ENCODE results near the gene PTPRG.

The PTPRG gene

DNA sequence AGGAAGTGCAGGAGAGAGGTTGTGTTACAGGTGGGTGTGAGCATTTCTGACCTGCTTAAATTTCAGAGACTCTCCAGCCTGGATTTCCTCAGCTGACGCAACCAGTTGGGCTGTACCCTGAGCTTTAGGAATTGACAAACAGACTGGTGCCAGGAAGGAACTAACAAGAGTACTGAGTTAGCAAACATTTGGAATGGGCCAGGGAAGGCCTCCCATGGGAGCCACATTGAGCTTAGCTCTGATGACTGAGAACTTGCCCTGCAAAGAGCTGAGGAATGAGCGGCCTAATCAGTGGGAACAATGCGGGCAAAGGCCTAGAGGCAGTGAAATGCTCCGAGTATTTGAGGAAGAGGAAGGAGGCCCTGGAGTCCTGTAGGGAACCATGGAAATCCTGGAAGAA lies 557.8 kb downstream of the PTPRG start:
- no peaks in the 10 kb centered on the region for H3K27me3 Mint-ChIP-seq
- H3K36me3 Mint-ChIP-seq (ENCODE audit: low read depth), result no peaks in the 10 kb centered on the region
- no peaks in the 10 kb centered on the region for H3K4me1 Mint-ChIP-seq (ENCODE audit: low read depth)
- H3K4me3 Mint-ChIP-seq, result no peak overlapping the region
- no peak overlapping the region for H3K27ac Mint-ChIP-seq
- peaks cover 19% of the 10 kb centered on the region for H3K9me3 Mint-ChIP-seq
- intact Hi-C loops (cut with micrococcal nuclease), result no loop called here

DNA sequence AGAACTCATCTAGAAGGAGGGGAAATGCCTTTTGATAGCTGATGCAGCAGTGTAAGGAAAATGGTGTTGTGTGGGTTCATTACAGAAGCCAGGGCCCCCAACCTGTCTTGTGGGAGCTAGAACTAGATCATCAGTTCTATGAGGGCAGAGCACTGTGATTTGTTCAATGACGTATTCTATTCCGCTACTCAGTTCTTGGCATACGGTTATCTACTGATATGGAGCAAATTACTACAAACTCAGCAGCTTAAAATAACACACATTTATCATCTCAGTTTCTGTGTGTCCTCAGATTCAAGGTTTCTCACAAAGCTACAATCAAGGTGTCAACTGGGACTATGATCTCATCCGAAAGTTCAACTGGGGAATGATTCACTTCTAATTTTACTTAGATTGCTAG lies 561.4 kb downstream of the PTPRG start:
- Mint-ChIP-seq H3K36me3 (ENCODE audit: low read depth) (no peaks in the 10 kb centered on the region), H3K27ac (no peak overlapping the region), H3K4me1 (ENCODE audit: low read depth) (no peaks in the 10 kb centered on the region), H3K27me3 (no peaks in the 10 kb centered on the region), H3K4me3 (no peak overlapping the region), H3K9me3 (peaks cover 19% of the 10 kb centered on the region)
- intact Hi-C loops (cut with micrococcal nuclease), result no loop called here

DNA sequence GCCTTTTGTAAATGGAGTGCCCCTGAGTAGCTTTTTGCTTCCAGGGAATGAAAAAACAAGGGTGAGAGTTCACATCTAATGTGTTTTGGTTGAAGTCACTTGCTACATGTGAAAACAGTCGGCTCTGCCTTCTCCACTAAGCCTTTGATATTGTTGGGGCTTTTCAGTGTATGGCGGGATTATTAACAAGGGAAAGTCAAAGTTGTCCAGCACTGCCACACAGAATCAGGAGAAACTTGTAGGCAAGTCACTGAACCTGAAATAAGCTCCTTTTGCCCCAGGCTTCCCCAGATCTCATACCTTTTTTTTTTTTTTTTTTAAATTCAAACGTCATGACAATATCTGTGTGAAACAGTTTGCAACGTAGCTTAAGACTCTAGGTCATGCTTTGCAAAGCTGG lies 564.0 kb downstream of the PTPRG start:
- H3K9me3 Mint-ChIP-seq, result peaks cover 2% of the 10 kb centered on the region
- no peaks in the 10 kb centered on the region for H3K27me3 Mint-ChIP-seq
- no peak overlapping the region for H3K4me3 Mint-ChIP-seq
- no peaks in the 10 kb centered on the region for H3K36me3 Mint-ChIP-seq (ENCODE audit: low read depth)
- no peaks in the 10 kb centered on the region for H3K4me1 Mint-ChIP-seq (ENCODE audit: low read depth)
- no peak overlapping the region for H3K27ac Mint-ChIP-seq
- intact Hi-C loops (cut with micrococcal nuclease), result no loop called here

DNA sequence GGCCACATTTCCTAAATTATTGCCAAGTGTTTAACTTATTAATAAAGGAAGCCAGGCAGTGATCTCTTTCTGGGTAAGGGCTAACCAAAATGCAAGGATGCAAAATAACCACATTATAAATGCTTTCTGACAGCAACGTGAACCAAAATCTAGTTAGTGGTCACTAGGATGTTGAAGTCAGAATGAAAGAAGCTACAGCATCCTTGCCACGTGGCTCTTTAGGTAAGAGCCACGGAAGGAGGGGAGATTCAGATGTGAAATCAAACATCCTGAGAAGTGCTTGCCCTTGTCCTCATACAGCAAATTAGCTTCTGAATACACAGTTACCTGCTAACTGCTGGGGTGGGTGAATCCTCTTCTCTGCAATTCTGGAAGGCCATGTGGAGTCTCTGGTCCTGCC lies 565.7 kb downstream of the PTPRG start:
- H3K9me3 Mint-ChIP-seq, result no peaks in the 10 kb centered on the region
- no peaks in the 10 kb centered on the region for H3K27me3 Mint-ChIP-seq
- no peak overlapping the region for H3K27ac Mint-ChIP-seq
- no peaks in the 10 kb centered on the region for H3K36me3 Mint-ChIP-seq (ENCODE audit: low read depth)
- no peak overlapping the region for H3K4me3 Mint-ChIP-seq
- intact Hi-C loops (cut with micrococcal nuclease), result no loop called here
- H3K4me1 Mint-ChIP-seq (ENCODE audit: low read depth), result no peaks in the 10 kb centered on the region

DNA sequence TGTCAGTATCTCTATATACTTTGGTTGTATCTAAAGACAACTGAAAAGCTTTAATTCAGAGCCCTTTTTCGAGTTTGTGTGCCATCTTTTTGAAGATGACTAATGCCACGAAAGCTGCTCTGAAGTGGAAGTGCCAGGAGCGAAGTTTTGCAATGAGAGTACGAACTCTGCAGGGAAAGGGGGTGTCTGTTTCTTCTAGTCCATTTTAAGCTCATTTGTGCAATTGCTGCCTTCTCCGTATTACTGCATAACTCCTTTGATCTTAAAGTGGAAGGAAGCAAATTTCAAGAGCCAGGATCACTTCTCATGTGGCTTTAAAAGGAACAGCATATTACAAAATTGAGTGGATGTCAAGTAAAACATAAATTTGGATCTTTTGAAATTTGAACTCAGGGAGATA lies 566.7 kb downstream of the PTPRG start:
- Mint-ChIP-seq H3K36me3 (ENCODE audit: low read depth) (no peaks in the 10 kb centered on the region), H3K9me3 (no peaks in the 10 kb centered on the region), H3K27ac (no peak overlapping the region), H3K4me1 (ENCODE audit: low read depth) (no peaks in the 10 kb centered on the region), H3K4me3 (no peak overlapping the region), H3K27me3 (no peaks in the 10 kb centered on the region)
- intact Hi-C loops (cut with micrococcal nuclease), result no loop called here

DNA sequence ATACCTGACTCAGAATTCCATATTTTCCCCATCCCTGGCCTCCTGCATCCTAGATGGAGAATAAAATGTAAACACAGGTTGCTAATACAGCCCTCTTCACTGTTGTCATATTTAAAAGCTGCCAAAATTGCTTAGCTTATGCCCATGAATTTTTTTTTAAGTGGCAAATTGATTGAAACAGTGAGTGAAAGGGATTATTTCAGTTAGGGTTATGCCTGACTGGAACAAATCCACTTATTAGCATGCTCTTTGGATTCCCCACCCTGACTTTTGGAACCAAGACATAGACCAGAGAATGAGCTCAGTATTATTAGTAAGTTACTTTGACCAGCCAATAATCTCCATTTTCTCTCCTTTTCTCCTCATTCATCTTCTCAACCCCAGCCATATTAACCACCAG lies 567.3 kb downstream of the PTPRG start:
- no peaks in the 10 kb centered on the region for H3K27me3 Mint-ChIP-seq
- H3K4me1 Mint-ChIP-seq (ENCODE audit: low read depth), result no peaks in the 10 kb centered on the region
- H3K9me3 Mint-ChIP-seq, result no peaks in the 10 kb centered on the region
- intact Hi-C loops (cut with micrococcal nuclease), result no loop called here
- H3K36me3 Mint-ChIP-seq (ENCODE audit: low read depth), result no peaks in the 10 kb centered on the region
- no peak overlapping the region for H3K4me3 Mint-ChIP-seq
- no peak overlapping the region for H3K27ac Mint-ChIP-seq

DNA sequence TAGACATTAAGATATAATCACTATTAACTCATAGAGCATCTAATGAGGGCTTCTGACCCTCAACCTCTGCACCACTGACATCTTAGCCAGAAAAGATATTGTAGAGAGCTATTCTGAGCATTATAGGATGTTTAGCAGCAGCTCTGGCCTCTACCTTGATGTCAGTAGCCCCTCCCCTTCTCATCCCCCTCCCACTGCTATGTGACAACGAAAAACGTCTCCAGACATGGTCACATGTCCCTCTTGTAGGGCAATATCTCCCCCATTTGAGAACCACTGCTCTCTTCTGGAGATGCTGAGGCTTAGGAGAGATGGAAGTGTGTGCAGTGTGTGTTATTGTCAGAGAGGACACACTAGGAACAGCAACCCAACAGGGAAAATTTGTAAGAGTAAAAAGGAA lies 569.7 kb downstream of the PTPRG start:
- Mint-ChIP-seq H3K36me3 (ENCODE audit: low read depth) (no peaks in the 10 kb centered on the region), H3K9me3 (no peaks in the 10 kb centered on the region), H3K4me1 (ENCODE audit: low read depth) (peaks cover 8% of the 10 kb centered on the region), H3K27ac (no peak overlapping the region), H3K27me3 (no peaks in the 10 kb centered on the region), H3K4me3 (no peak overlapping the region)
- intact Hi-C loops (cut with micrococcal nuclease), result no loop called here

DNA sequence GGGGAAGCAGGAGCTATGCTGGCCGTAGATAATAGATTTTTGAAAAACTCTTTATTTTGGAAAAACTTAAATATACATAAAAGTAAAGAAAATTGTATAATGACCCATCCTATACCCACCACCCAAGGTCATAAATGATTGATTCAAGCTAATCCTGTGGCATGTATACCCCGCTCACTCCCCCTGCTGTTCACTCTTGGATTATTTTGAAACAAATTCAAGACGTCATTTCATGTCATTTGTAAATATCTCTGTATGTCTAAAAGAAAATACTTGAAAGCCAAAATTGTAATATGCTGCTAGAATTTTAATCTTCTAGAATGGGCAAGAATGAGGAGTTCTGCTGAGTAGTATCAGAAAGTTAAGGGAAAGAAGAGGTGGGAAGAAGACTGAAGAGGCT lies 570.2 kb downstream of the PTPRG start:
- peaks cover 8% of the 10 kb centered on the region for H3K4me1 Mint-ChIP-seq (ENCODE audit: low read depth)
- H3K27ac Mint-ChIP-seq, result no peak overlapping the region

DNA sequence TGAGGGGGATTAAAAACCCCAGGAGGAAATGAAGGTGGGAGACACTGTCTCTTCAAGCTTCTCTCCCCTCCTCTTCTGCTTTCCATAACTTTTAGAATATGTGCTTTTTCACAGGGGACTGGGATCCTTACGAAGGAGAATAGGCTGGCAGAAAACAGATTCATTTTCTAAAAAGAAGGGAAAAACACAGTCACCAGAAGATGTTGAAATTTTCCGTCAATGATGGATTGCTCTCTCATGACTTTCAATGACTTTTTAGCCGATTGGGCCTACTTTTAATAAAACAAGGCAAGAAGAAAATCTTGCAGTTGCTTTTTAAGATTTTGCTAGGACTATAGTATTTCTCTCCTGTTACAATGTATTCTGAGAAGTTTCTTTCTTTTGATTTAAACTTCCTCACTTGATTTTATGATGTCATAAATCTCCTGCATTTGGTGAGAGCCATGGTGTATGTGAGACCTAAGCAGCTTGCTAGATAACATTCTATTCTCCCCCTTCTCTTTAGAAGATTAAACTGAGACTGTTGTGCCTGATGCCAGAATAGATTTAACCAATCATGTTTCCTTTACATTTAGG lies 570.7 kb downstream of the PTPRG start:
- Mint-ChIP-seq H3K4me3 (no peak overlapping the region), H3K27ac (no peak overlapping the region), H3K4me1 (ENCODE audit: low read depth) (peaks cover 8% of the 10 kb centered on the region), H3K9me3 (no peaks in the 10 kb centered on the region), H3K36me3 (ENCODE audit: low read depth) (no peaks in the 10 kb centered on the region), H3K27me3 (no peaks in the 10 kb centered on the region)
- intact Hi-C loops (cut with micrococcal nuclease), result no loop called here

More for the DNA sequence above, 570.2 kb downstream of the PTPRG start:
- Mint-ChIP-seq H3K9me3 (no peaks in the 10 kb centered on the region), H3K36me3 (ENCODE audit: low read depth) (no peaks in the 10 kb centered on the region), H3K27me3 (no peaks in the 10 kb centered on the region), H3K4me3 (no peak overlapping the region)
- intact Hi-C loops (cut with micrococcal nuclease), result no loop called here

DNA sequence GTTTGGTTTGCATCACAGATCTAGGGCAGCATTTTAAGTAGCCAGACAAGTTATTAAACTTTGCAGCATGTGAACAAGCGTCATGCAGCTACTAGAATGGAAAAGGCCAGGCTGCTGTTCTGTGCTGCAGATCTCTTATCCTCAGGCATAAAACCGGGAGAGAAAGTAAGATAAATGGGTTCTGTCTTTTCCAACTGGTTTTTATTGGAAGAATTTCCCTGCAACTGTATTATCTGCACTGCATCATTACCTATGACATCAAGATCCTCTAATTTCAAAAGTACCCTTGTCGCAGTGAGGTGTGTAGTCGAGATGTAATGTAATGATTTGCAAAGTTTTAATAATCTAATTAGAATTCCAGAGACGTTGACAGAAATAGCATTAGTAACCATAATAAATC lies 571.6 kb downstream of the PTPRG start:
- Mint-ChIP-seq H3K27me3 (no peaks in the 10 kb centered on the region), H3K4me3 (no peak overlapping the region), H3K36me3 (ENCODE audit: low read depth) (no peaks in the 10 kb centered on the region), H3K4me1 (ENCODE audit: low read depth) (peaks cover 8% of the 10 kb centered on the region), H3K9me3 (no peaks in the 10 kb centered on the region), H3K27ac (no peak overlapping the region)
- intact Hi-C loops (cut with micrococcal nuclease), result no loop called here

DNA sequence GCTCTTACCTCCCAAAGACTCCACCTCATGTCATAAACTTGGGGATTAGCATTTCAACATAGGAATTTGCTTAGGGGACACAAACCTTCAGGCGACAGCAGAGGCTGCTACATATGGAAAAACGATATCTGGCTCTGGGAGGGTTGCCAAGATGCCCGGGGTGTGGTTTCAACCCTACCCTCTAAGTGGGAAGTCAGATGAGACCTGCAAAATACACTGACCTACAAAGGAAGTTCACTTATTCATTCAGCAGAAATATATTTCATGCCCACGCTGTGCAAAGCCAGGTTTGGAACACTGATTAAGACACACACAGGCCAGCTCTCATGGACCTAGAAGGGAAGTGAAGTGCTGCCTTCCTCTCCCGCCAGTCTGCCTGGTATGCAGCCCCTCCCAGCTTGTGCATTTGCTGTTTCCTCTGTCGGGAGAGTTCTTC lies 572.7 kb downstream of the PTPRG start:
- Mint-ChIP-seq H3K36me3 (ENCODE audit: low read depth) (no peaks in the 10 kb centered on the region), H3K9me3 (no peaks in the 10 kb centered on the region), H3K27me3 (no peaks in the 10 kb centered on the region), H3K4me3 (no peak overlapping the region), H3K4me1 (ENCODE audit: low read depth) (peaks cover 8% of the 10 kb centered on the region), H3K27ac (no peak overlapping the region)
- intact Hi-C loops (cut with micrococcal nuclease), result no loop called here

DNA sequence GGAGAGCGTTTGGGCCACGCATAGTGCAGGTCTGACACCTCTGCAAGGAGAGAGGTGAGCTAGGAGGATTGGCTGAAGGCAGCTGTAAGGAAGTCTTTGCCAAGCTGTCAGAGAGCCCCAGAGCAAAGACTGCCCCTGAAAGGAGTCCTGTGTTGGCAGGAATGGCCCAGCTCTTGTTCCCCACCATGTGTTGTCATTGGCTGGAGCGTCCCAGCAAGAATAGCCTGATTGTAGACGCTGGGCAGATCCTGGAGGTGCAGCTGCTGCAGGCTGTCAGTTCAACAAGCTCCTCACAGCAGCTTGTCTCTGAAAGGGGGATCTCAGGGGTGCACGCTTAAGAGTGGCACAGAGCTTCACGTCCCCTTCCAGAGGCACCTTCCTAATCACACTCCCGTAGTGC lies 574.4 kb downstream of the PTPRG start:
- H3K27me3 Mint-ChIP-seq, result no peaks in the 10 kb centered on the region
- H3K27ac Mint-ChIP-seq, result no peak overlapping the region
- no peaks in the 10 kb centered on the region for H3K36me3 Mint-ChIP-seq (ENCODE audit: low read depth)
- H3K4me3 Mint-ChIP-seq, result no peak overlapping the region
- intact Hi-C loops (cut with micrococcal nuclease), result no loop called here
- H3K9me3 Mint-ChIP-seq, result no peaks in the 10 kb centered on the region
- H3K4me1 Mint-ChIP-seq (ENCODE audit: low read depth), result peaks cover 8% of the 10 kb centered on the region

DNA sequence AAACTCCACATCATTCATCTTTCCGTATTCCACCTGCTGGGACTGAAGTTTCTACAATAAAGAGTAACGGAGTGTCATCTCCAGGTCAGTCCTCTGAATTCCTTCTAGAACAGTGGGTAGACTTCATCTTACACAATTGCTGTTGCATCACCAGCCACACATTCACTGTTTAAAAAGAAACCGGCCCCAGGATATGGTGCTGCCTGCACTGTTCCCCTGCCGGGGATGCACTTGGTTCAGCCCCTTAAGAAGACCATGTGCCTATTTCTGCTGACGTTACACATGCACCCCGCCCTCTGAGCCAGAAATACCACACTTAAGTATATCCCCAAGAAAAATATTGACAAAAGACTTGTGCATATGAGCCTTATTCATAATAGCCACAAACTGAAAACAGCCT lies 578.6 kb downstream of the PTPRG start:
- no peaks in the 10 kb centered on the region for H3K27me3 Mint-ChIP-seq
- no peak overlapping the region for H3K27ac Mint-ChIP-seq
- no peaks in the 10 kb centered on the region for H3K36me3 Mint-ChIP-seq (ENCODE audit: low read depth)
- no peak overlapping the region for H3K4me3 Mint-ChIP-seq
- intact Hi-C loops (cut with micrococcal nuclease), result no loop called here
- H3K4me1 Mint-ChIP-seq (ENCODE audit: low read depth), result no peaks in the 10 kb centered on the region
- no peaks in the 10 kb centered on the region for H3K9me3 Mint-ChIP-seq

DNA sequence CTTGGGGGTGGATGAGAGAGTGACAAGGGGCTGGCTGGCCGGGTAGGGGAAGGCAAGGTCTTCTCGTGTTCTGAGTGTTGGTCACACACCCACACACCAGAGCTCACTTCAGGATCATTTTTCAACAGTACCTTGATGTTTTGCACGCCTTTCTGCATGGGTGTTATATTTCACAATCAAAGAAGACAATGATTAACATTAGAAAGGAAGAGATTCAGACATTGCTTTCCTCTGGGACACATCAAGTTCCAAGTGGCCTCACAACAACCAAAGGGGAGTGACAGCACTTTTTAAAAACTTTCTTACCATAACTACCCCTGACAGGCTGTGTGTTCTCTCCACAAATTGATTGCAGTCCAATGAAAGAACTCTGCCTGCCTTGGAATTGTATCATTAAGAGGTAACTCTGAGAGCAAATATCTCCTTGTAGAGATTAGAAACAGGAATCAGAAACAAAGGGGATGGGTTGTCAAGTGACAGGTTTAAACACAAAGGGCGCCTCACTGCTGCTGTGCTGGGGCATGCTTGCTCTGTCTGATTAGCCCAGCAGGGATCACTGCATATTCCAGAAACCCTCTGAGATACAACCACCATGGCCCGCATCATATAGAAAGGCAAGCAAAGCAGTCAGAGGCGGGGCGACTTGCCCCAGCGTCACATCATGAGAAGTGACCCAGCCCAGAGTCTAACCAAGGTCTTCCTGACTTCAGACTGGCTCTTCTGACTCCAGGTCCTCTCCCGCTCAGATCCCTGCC lies 581.1 kb downstream of the PTPRG start:
- Mint-ChIP-seq H3K4me3 (no peak overlapping the region), H3K9me3 (no peaks in the 10 kb centered on the region), H3K27ac (no peak overlapping the region), H3K27me3 (no peaks in the 10 kb centered on the region), H3K4me1 (ENCODE audit: low read depth) (no peaks in the 10 kb centered on the region), H3K36me3 (ENCODE audit: low read depth) (no peaks in the 10 kb centered on the region)
- intact Hi-C loops (cut with micrococcal nuclease), result no loop called here

DNA sequence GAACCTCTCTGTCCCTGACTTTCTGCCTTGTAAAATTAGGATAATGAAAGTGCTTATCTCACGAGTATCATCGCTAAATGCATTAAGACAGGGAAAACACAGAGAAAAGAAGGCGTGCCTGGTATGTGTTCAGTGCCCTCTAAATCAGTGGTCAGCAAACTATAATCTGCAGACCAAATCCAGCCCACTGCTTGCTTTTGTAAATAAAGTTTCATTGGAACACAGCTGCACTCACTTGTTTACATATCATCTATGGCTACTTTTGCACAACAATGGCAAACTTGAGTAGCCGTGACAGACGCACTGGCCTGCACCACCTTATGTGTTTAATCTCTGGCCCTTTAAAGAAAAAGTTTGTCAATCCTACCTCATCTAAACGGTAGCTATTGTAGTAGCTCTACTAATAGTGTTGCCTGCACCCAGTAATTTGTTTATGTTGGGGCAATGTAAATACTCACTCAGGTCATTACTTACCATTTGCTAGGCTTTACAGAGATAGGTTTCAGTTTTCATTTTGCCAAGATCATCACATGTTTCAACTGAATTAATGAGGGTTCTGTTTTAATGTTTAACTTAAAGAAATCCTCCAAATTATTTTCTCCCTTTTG lies 582.6 kb downstream of the PTPRG start:
- Mint-ChIP-seq H3K36me3 (ENCODE audit: low read depth) (no peaks in the 10 kb centered on the region), H3K27ac (no peak overlapping the region), H3K4me3 (no peak overlapping the region), H3K4me1 (ENCODE audit: low read depth) (no peaks in the 10 kb centered on the region), H3K9me3 (no peaks in the 10 kb centered on the region), H3K27me3 (no peaks in the 10 kb centered on the region)
- intact Hi-C loops (cut with micrococcal nuclease), result no loop called here

All from dendritic cell treated with granulocyte-macrophage colony-stimulating factor and Interleukin-4, amounts not matched to agents 40 ng/mL and 50 ng/mL, for 4 days (primary cell).